ENCODE results near the gene PELI1.

- no peak for TF ChIP-seq CEBPB (IDR thresholded peaks at IDR 0.05)
- TF ChIP-seq USF1 (IDR thresholded peaks at IDR 0.05), result no peak
Observed at GRCh38 chr2:64166212-64166611, 22.0 kb upstream of the PELI1 start.

Measured in Ishikawa (cell line).